ENCODE data around the gene ADSS1. TPM values are rescaled to one million over a fixed set of nuclear protein-coding genes. Genes with fewer than 3 reads are reported as not detected.

The ADSS1 gene
- total RNA-seq, 1 donor from 2014 or later, result 5.1 TPM

DNA sequence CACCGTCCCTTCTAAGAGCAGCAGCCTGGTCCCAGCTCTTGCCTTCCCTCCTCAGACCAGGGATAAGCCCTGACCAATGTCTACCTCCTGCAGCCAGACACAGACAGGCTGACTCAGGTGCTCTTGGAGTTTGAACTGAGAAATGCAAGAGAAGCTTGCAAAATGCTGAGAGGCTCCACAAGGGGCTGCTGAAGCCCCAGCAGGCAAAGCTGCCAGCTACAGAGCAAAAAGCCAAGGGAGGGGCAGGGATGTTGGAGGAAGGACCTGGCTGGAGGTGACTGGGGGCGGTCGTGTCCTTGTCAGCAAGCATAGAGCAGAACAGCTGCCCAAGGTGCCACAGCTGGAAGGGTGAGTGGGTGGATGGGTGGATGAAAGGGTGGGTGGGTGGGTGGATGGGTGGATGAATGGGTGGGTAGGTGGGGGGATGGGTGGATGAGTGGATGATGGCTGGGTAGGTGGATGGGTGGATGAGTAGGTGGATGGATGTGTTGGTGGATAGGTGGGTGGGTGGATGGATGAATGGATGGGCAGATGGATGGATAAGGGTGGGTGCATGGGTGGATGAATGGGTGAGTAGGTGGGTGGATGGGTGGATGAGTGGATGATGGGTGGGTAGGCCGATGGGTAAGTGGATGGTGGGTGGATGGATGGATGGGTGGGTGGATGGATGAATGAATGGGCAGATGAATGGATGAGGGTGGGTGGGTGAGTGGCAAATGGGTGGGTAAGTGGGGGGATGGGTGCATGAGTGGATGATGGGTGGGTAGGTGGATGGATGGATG, 38.6 kb upstream of the ADSS1 start:
- Histone ChIP-seq H3K9me3 (no peaks in the 10 kb centered on the region), H3K27me3 (ENCODE audit: low read depth) (no peaks in the 10 kb centered on the region), H3K36me3 (no peaks in the 10 kb centered on the region), H3K4me1 (peaks cover 51% of the 10 kb centered on the region), H3K27ac (no peak overlapping the region), H3K4me3 (no peak overlapping the region)
- DNase-seq, result no peak
- intact Hi-C loops (cut with DNase I), result no loop called here
- ATAC-seq, result no peak
- TF ChIP-seq, protein P1, sequence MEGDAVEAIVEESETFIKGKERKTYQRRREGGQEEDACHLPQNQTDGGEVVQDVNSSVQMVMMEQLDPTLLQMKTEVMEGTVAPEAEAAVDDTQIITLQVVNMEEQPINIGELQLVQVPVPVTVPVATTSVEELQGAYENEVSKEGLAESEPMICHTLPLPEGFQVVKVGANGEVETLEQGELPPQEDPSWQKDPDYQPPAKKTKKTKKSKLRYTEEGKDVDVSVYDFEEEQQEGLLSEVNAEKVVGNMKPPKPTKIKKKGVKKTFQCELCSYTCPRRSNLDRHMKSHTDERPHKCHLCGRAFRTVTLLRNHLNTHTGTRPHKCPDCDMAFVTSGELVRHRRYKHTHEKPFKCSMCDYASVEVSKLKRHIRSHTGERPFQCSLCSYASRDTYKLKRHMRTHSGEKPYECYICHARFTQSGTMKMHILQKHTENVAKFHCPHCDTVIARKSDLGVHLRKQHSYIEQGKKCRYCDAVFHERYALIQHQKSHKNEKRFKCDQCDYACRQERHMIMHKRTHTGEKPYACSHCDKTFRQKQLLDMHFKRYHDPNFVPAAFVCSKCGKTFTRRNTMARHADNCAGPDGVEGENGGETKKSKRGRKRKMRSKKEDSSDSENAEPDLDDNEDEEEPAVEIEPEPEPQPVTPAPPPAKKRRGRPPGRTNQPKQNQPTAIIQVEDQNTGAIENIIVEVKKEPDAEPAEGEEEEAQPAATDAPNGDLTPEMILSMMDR (IDR thresholded peaks at IDR 0.05), result no peak

DNA sequence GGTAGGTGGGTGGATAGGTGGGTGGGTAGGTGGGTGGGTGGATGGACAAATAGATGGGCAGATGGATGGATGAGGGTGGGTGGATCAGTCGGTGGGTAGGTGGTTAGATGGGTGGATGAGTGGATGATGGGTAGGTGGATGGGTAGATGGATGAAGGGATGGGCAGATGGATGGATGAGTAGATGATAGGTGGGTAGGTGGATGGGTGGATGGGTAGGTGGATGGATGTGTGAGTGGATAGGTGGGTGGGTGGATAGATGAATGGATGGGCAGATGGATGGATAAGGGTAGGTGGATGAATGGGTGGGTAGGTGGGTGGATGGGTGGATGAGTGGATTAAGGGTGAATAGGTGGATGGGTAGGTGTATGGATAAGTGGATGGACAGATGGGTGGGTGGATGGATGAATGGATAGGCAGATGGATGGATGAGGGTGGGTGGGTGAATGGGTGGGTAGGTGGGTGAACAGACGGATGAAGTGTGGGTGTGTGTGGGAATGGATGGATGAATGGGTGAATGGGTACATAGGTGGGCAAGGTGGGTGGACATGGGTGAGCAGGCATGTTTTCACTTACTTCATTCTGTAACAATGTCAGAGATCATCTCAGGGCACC, 37.9 kb upstream of the ADSS1 start:
- ATAC-seq, result no peak
- intact Hi-C loops (cut with DNase I), result no loop called here
- no peak overlapping the region for H3K27ac ChIP-seq

DNA sequence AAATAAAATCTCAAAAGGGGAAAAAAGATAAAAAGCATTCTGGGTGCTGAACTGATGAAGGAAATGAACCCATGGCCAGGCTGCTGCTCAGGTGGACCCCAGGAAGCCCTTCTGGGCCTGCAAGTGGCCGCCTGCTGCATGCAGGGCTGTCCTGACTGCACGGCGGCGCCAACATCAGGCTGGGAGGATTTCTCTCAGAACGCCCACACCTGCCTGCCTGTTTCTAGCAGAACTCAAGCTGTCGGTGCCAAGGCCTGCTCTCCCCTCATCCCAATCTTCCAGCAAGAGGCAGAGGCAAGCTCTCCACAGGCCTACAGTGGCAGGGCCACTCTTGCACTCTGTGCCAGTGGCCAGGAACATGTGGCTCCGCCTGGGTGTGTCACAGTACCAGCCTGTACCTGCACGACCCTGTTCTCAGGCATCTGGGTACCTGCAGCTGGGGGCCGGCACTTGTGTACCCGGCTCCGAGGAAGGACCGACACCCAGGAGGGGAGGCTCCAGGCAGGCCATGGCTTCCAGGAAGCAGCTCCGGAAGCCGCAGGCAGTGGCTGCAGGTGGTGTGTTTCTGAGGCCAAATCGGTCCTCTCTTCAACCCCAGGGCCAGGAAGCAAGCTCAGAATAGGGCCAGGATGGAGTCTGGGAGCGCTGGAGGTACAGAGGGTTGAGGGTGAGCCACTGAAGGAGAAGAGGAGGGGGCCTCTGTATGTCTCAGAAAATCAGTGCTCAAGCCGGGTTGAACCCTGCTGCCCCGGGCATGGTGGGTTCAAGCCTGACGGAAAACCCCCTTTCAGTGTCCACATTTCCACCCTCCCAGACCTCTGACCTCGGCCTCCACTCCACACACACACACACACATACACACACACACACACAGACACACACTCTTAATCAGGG, 37.2 kb upstream of the ADSS1 start:
- TF ChIP-seq, protein P1 (IDR thresholded peaks at IDR 0.05), result no peak
- no peak for DNase-seq

More for the DNA sequence above, 37.9 kb upstream of the ADSS1 start:
- H3K4me1 ChIP-seq, result peaks cover 51% of the 10 kb centered on the region
- TF ChIP-seq, protein P1 (IDR thresholded peaks at IDR 0.05), result no peak
- H3K9me3 ChIP-seq, result no peaks in the 10 kb centered on the region
- DNase-seq, result no peak
- H3K27me3 ChIP-seq (ENCODE audit: low read depth), result no peaks in the 10 kb centered on the region
- H3K4me3 ChIP-seq, result no peak overlapping the region
- H3K36me3 ChIP-seq, result no peaks in the 10 kb centered on the region

DNA sequence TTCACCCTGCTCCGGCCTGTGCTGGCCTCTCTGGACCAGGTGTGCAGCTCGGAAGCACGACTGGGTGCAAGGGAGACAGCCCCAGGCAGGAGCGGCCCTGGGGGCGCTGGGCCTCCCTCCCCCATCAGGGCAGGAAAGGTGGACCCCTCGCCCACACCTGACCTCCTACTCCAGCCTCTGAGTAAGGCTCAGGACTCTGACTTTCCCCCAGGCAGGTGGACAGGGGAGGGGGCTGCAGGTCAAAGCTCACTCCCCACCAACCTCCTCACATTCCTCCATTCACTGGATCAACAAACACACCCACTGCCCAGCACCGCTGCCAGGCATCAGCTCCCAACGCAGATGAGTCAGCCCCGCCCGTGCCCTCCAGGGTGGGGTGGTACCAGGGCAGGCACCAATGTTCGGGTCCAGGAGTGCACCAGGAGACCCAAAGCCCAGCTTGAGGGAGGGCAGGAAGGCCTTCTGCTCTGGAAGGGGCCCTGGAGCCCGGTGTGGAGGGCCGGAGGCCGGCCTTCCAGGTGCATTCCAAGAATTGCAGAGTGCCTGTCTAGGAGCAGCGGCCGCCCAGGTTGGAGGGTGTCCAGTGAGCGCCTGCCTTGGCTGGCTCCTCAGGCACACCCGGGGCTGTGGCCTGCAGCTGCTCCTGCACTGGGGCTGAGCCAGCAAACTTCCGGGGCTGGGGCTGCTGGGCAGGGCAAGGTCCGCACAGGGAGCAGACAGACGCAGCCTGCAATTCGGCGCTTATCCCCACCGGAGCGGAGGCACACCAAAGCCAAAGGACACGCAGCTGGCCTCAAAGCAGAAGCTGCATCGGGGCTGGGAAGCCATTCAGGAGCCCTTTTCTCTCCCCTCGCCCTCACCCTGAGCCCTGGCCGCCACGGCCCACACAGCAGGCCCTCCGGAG, 36.2 kb upstream of the ADSS1 start:
- peak overlapping the region; percentile 93 for H3K4me3 ChIP-seq
- H3K4me1 ChIP-seq, result peaks cover 52% of the 10 kb centered on the region
- ATAC-seq (peak; percentile 84 to 86), DNase-seq (peak; percentile 91)
- H3K27me3 ChIP-seq (ENCODE audit: low read depth), result no peaks in the 10 kb centered on the region
- TF ChIP-seq, protein P1 (IDR thresholded peaks at IDR 0.05), result no peak
- no peaks in the 10 kb centered on the region for H3K9me3 ChIP-seq
- intact Hi-C loops (cut with DNase I), result no loop called here
- peak overlapping the region; percentile 87 for H3K27ac ChIP-seq
- H3K36me3 ChIP-seq, result no peaks in the 10 kb centered on the region

More for the DNA sequence above, 37.2 kb upstream of the ADSS1 start:
- no peak for ATAC-seq
- Histone ChIP-seq H3K36me3 (no peaks in the 10 kb centered on the region), H3K4me3 (no peak overlapping the region), H3K27ac (peak overlapping the region; percentile 87), H3K27me3 (ENCODE audit: low read depth) (no peaks in the 10 kb centered on the region), H3K9me3 (no peaks in the 10 kb centered on the region), H3K4me1 (peaks cover 51% of the 10 kb centered on the region)
- intact Hi-C loops (cut with DNase I), result no loop called here

Data from lower lobe of right lung (tissue), 2 donors.